COR-L47 (cell line): ENCODE data around the gene HDAC1.
"Not testable (repeated sequence)": the region's sequence is repeated elsewhere in the genome, so short reads cannot be mapped to it uniquely, and the experiment has no call there.

Experiments used
- DNase-seq: peaks from one replicate; lab custom pipeline; 2025; lab: John Stamatoyannopoulos, UW

The HDAC1 gene

DNA sequence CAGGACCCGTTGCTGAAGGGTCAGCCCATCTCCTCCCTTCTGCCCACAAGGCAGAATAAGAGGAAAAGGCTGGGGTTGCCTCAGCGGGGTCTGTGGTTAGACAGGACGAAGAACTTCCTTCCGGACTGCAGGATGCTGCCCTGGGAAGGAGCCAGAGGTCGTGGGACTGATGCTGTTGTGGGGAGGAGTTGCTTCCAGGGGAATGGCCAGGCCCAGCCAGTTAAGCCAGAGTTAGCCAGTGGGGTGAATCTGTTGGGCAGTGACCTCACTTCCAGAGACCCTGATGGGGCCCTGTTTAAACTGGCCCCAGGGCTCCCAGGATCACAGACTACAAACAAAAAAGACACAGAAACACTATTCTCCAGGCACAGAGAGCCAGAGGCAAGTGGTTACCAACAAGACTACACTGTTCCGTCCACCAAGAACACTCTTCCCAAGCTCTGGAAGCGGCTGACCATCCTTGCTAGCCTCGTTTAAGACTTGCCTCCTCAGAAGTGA, 57.4 kb downstream of the HDAC1 start:
- no peak for DNase-seq

GRCh38 chr1:32350785-32351398, 59.0 kb downstream of the HDAC1 start:
- DNase-seq: peak; percentile 71

DNA sequence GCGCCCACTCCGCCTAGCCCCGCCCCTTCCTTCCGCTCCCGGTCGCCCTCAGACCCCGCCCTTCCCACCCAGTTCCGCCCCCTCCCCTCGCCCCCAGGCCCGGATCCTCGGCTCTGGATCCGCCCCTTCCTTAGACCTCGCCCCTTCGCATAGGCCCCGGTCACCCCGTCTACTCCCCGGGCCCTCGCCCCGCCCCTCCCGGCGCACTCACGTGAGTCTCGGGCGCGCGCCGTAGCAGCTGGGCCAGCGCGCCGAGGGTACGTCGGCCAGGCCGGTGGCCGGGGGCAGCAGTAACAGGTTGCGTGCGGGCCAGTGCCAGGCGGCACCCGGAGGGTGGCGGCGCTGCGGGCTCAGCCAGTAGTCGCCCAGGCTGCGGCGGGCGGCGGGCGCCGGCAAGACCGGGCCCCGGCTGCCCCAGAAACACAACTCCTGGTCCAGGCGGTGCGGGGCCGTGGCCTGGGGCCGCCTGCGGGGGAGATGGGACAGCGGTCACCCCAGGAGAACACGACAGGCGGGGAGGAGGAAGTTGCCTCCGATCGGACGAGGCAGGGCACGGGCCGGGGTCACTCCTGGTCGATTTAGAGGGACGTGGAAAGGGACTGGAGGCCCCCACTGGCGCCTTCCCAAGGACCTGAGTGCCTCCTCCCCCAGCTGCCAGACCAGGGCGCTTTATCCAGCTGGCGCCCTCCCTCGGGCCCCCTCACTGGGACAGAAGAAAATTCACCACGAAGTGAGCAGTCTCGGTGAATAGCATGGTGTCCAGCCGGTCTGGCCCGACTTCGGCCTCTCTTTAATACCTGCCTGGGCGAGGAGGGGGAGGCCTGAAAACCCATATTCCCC, 59.7 kb downstream of the HDAC1 start:
- DNase-seq: peak; percentile 95

DNA sequence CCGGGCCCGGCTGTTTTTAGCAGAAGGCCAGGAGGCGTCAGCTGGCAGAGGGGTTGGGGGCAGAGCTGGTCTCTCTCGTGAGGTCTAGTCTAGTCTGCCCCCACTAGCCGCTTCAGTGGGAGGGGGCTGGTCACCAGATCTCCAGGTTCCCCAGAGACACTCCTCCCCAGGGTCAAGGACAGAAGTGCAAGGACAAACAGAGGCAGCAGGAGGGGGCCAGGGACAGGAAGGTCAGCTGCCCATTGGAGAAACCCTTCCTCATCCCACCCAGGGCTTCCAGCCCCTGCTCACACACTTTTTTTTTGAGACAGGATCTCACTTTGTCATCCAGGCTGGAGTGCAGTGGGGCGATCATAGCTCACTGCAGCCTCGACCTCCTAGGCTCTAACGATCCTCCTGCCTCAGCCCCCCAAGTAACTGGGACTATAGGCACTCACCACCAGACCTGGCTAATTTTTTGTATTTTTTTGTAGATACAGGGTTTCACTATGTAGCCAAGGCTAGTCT, 60.4 kb downstream of the HDAC1 start:
- DNase-seq: no peak

DNA sequence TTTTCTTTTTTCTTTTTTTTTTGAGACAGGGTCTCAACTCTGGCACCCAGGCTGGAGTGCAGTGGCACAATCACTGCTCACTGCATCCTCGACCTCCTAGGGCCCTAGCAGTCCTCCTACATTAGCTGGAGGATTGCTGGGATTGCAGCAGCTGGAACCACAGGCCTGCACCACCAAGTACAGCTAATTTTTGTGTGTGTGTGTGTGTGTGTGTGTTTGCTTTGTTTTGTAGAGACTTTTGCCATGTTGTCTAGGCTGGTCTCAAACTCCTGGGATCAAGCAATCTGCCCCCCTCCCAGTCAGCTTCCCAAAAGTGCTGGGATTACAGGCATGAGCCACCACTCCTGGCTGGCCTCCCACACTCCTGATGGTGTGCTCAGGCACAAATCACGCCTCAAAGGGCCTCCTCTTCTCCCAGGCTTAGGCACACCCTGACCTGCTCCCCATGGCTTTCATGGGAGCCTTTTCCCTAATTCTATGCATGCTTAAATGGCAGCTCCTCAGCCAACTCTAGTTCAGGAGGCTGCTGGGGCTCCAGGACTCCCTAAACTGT, 61.0 kb downstream of the HDAC1 start:
- no peak for DNase-seq

DNA sequence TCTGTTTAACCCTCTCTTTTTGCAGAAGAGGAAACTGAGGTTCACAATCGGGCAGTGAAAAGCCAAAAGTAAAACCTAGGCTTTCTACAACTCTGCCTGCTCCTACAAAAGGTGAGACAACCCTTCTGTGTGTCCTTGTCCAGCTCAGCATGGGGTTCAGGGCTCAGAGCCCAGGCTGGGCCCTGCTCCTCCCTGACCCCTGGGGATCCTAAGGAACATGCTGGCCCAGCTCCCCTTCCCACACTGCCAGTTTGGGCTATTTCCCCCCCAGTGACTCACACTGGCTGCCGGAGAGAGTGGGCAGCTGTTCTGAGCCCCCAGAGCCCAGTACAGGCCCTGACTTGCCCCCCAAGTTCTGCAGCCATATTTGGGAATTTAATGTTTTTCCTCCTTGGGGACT, 61.5 kb downstream of the HDAC1 start:
- no peak for DNase-seq

DNA sequence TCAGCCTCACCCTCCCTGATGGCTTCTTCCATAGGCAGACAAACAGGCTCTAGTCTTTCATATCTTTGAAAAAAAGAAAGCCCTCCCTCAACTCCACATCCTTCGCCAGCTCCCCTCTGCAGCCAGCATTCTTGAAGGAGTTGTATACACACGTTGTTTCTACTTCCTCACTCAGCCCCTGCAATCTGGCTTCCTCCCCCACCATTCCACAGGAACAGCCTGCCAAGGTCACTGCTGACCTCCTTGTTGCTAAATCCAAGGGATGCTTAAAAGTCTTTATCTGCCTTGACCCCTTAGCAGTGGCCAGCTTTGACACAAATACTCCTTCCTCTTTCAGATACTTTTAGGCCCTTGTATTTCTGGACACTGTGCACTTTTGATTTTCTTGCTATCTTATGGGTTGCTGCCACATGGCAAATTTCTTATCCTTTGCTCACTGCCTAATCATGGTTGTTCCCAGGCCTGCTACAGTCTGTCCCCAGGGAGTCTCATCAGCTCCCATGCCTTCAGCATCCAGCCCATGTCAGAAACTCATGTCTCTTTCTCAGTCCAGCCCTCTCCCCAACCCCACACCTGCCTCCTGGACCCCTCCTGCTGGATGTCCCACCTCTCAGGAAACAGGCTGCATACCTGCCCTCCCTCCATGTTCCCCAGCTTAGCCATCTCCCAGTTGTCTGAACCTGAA, 62.1 kb downstream of the HDAC1 start:
- no peak for DNase-seq

DNA sequence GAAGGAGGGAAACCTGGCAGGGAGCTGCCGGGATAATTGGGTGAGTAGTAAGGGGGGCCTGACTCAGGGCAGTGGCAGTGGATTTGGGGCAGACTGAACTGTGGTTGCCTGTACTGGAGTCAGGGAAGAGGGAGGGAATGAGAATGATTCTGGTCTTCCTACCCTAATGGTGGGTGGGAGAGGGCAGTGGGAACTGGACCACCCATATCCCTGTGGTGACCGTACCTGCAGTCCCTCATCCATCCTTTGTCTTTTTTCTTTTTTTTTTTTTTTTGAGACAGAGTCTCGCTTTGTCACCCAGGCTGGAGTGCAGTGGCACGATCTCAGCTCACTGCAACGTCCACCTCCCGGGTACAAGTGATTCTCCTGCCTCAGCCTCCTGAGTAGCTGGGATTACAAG, 63.9 kb downstream of the HDAC1 start:
- DNase-seq: not testable (repeated sequence)

DNA sequence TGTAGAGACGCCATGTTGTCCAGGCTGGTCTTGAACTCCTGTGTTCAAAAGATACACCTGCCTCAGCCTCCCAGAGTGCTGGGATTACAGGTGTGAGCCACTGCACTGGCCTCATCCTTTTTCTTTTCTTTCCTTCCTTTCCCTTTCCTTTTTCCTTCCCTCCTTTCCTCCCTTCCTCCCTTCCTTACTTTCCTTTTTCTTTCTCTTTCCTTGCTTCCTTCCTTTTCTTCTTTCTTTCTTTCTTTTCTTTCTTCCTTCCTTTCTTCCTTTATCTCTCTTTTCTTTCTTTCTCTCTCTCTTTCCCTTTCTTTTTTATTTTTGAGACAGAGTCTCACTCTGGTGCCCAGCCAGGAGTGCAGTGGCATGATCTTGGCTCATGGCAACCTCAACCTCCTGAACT, 64.6 kb downstream of the HDAC1 start:
- DNase-seq: no peak

- DNase-seq: no peak
Measured at GRCh38 chr1:32357614-32358013, 65.7 kb downstream of the HDAC1 start.

DNA sequence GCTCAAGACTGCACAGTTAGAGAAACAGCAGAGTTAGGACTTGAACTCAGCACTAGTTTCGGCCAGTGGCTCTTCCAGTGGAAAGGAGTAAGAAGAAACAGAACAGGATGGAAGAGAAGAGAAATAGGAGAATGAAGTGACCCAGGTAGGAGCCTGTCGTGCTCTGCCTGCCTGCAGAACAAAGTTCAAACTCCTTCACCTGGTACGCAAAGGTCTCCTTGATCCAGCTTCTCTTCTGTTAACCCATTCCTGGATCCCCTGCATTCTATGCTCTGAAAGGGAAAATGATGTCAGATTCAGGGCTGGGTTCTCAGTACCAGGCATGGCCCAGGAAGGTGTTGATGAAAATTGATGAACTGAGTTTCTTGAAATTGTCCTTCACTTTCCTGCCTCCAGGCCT, 66.6 kb downstream of the HDAC1 start:
- DNase-seq: no peak

DNA sequence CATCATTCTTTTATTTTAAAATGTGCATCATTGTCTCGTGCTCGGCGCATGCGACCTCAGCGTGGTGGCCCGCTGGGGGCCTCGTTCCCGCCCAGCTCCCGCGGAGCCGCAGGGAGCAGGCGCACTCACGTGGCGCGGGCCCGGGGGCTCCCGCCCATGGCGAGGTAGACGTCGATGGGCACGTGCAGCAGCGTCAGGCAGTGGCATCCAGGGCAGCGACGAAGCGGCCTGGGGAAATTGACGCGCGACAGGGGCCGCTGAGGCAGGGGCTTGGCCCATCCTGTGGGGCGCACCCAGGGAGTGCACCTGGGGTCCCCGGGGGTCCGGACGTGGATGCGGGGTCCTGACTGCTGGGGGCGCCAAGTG, 69.4 kb downstream of the HDAC1 start:
- DNase-seq: no peak

DNA sequence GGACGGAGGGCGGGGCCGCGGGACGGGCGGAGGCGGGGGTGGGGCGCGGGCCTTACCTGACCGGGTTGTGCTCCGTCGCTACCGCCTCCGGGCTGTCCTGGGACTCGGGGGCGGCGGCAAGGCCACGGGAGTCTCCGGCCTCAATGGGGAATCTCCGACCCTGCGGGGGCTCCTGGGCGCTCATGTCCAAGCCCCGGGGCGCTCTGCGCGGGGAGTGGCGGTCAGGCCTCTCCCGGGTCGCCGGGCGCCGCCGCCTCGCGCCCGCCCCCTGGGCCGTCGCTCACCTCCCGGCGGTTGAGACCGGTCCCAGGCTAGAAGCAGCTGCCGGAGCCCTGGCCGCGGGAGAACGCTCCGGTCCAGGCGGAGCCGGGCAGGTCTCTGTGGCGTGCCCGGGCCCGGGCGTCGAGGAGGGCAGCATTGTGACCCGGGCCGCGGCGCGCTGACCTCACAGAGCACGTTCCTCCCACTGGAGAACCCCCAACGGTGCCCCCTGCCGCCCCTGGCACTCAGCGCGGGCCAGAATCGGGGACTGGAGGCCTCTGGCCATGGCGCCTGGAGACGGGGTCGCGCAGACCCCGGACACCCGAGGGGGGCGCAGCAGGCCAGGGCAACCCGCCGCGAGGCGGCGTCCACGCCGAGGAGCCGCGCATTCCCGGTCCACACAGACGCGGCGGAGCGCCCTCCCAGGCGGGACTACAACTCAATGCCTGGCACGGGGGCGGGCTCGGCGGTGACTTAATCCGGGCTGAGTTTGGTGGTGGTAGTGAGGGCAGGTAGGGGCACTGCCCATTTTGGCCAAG, 70.0 kb downstream of the HDAC1 start:
- no peak for DNase-seq

GRCh38 chr1:32362474-32363313, 70.8 kb downstream of the HDAC1 start, which contains the start of the genes FAM229A and TSSK3:
FAM229A (minus strand) TSS chr1:32362485; CDS start chr1:32362091, 394 bp downstream.
TSSK3 (plus strand) TSS chr1:32362539; CDS start chr1:32362702, 163 bp downstream.
- no peak for DNase-seq

- DNase-seq: no peak
Measured at GRCh38 chr1:32363713-32364112, 71.8 kb downstream of the HDAC1 start.

DNA sequence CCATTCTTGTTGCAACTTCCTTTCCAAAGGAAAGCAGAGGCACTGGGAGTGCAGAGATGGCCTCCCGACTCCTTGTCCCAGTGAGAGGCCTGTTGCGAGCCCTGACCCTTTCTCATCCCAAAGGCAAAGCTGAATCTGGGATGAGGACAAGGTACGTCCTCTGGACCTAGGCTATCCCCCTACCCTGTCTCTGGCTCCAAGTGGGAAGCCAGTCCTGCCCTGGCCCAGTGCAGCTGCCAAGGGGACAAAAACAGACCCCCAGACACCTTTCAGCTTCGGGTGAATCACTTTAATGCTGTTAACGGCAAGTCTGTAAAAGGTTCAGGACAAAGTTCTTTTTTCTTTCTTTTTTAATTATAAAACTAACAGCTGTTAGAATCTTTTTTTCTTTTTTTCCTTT, 73.0 kb downstream of the HDAC1 start:
- no peak for DNase-seq

GRCh38 chr1:32365445-32365844, 73.6 kb downstream of the HDAC1 start:
- DNase-seq: no peak

- DNase-seq: no peak
Measured at GRCh38 chr1:32367912-32368635, 76.2 kb downstream of the HDAC1 start.

DNA sequence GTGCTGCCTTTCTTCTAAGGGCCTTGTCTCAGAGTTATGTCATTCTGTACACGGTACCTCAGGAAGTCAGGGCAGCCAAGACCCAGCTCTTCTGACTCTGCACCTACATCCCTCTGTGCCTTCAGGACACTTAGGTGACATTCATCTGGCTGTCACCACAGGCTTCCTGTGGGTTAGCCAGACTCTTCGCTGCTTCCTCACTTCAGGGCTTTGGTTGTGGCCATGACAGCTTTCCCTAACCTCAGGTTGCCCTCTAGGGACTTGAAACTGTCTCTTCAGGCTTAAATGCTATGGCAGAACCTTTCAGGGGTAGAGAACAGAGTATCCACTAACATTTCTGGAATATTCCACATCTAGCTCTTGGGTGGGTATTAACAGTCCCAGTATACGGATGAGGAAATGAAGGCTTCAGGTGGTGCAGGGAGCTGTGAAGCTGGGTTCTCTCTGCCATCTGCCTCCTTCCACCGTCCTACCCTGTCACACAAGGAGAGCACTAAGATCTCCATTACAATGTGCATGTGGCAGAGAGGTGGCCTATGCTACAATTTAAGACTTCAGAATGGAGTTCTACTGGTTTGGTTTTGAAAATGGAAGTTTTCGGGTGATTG, 80.4 kb downstream of the HDAC1 start:
- no peak for DNase-seq
